Skin of body (tissue), 2 donors: ENCODE data around the gene MRPS31. TPM values are rescaled to one million over a fixed set of nuclear protein-coding genes. Genes with fewer than 3 reads are reported as not detected.

Experiments used
- small RNA-seq: library from RNA; depleted of rRNA; stranded (forward); fragments of <200 nt; gene quantifications from one replicate; pipeline ENCODE3, GENCODE V24; 2014; ENCODE audit warnings: low replicate concordance
- total RNA-seq: library from RNA; depleted of rRNA; stranded (reverse); fragments of >200 nt; gene quantifications from one replicate; pipeline ENCODE4 v1.2.3, GENCODE V29; 2014

MRPS31 gene
- total RNA-seq, 1 donor from 2014 or later, result 22.2 TPM

Small RNAs within 50 kb of the gene (small RNA-seq; reads per million reads assigned to genes)
- gene MIR320D1 (not detected), gene MIR621 (not detected), gene RF00017 (not detected)

Other genes with a start within 250 kb of the MRPS31 start
- gene FOXO1, start 104.5 kb downstream of the MRPS31 start, total RNA-seq, result 23.9 TPM
- 9.0 TPM for gene SLC25A15, start 18.4 kb upstream of the MRPS31 start, total RNA-seq
- 62.8 TPM for gene ELF1, start 248.1 kb upstream of the MRPS31 start, total RNA-seq